ENCODE data around the gene NOP53. TPM values are rescaled to one million over a fixed set of nuclear protein-coding genes. Genes with fewer than 3 reads are reported as not detected.
"Not testable (repeated sequence)": the region's sequence is repeated elsewhere in the genome, so short reads cannot be mapped to it uniquely, and the experiment has no call there.

NOP53 gene
- total RNA-seq, 1 experiment from 2014 or later, result 41.3 TPM

GRCh38 chr19:47777245-47778048 is 32.1 kb downstream of the NOP53 start:
- DNase-seq (ENCODE audit: low spot score), result not testable (repeated sequence)

- peak; percentile 40 for DNase-seq (ENCODE audit: low spot score)
Observed at GRCh38 chr19:47778049-47778953, 33.0 kb downstream of the NOP53 start, which contains the start of gene SELENOW. SELENOW (plus strand) TSS chr19:47778703; CDS start chr19:47778786, 83 bp downstream.

GRCh38 chr19:47778954-47779351 is 33.6 kb downstream of the NOP53 start:
- no peak for DNase-seq (ENCODE audit: low spot score)

- DNase-seq (ENCODE audit: low spot score), result no peak
Observed at GRCh38 chr19:47779524-47780214, 34.3 kb downstream of the NOP53 start.

GRCh38 chr19:47780215-47780551 is 34.8 kb downstream of the NOP53 start:
- no peak for DNase-seq (ENCODE audit: low spot score)

- no peak for DNase-seq (ENCODE audit: low spot score)
Observed at GRCh38 chr19:47781590-47782262, 36.4 kb downstream of the NOP53 start.

- no peak for DNase-seq (ENCODE audit: low spot score)
Observed at GRCh38 chr19:47786566-47786965, 41.2 kb downstream of the NOP53 start.

GRCh38 chr19:47787307-47787706 is 42.0 kb downstream of the NOP53 start:
- not testable (repeated sequence) for DNase-seq (ENCODE audit: low spot score)

- DNase-seq (ENCODE audit: low spot score), result not testable (repeated sequence)
Observed at GRCh38 chr19:47789811-47790210, 44.5 kb downstream of the NOP53 start.

- DNase-seq (ENCODE audit: low spot score), result peak; percentile 44
Observed at GRCh38 chr19:47790398-47790814, 45.1 kb downstream of the NOP53 start.

GRCh38 chr19:47792616-47793015 is 47.3 kb downstream of the NOP53 start:
- DNase-seq (ENCODE audit: low spot score), result no peak

GRCh38 chr19:47794526-47794925 is 49.2 kb downstream of the NOP53 start:
- DNase-seq (ENCODE audit: low spot score), result no peak

GRCh38 chr19:47796785-47797184 is 51.4 kb downstream of the NOP53 start:
- DNase-seq (ENCODE audit: low spot score), result no peak

GRCh38 chr19:47797996-47798903 is 52.9 kb downstream of the NOP53 start:
- DNase-seq (ENCODE audit: low spot score), result no peak

GRCh38 chr19:47798904-47799266 is 53.5 kb downstream of the NOP53 start:
- no peak for DNase-seq (ENCODE audit: low spot score)

GRCh38 chr19:47801270-47801669 is 55.9 kb downstream of the NOP53 start:
- DNase-seq (ENCODE audit: low spot score), result no peak

GRCh38 chr19:47802521-47803043 is 57.2 kb downstream of the NOP53 start:
- DNase-seq (ENCODE audit: low spot score), result no peak

- not testable (repeated sequence) for DNase-seq (ENCODE audit: low spot score)
Observed at GRCh38 chr19:47803148-47803547, 57.8 kb downstream of the NOP53 start.

- DNase-seq (ENCODE audit: low spot score), result not testable (repeated sequence)
Observed at GRCh38 chr19:47803671-47804070, 58.3 kb downstream of the NOP53 start.

- not testable (repeated sequence) for DNase-seq (ENCODE audit: low spot score)
Observed at GRCh38 chr19:47804451-47804850, 59.1 kb downstream of the NOP53 start, which contains the start of gene TPRX1. TPRX1 (minus strand) TSS chr19:47804551; CDS start chr19:47804539, 12 bp downstream.

All from A172 (cell line).